Fibroblast of the aortic adventitia (primary cell): ENCODE data around the gene MIEF1. TPM values are rescaled to one million over a fixed set of nuclear protein-coding genes. Genes with fewer than 3 reads are reported as not detected.

Experiments
- DNase-seq: peaks from one replicate; pipeline ENCODE4 v3.0.0-alpha.2; 2010; ENCODE audit warnings: low read depth
- H3K4me3 ChIP-seq: 2 replicates; pipeline ENCODE4 v1.5.1; 2011; ENCODE audit warnings: low read depth, mild to moderate bottlenecking, control low read depth, low read length, moderate library complexity
- total RNA-seq: library from RNA; depleted of rRNA; stranded (reverse); fragments of >200 nt; gene quantifications from 2 replicates; pipeline ENCODE4 v1.2.3, GENCODE V29; 2012; ENCODE audit warnings: low replicate concordance
- TF ChIP-seq, protein P1 (sequence below): IDR thresholded peaks from 2 replicates; pipeline ENCODE4 v1.5.1; 2011; ENCODE audit warnings: mild to moderate bottlenecking, low read length, control low read depth, inconsistent platforms; ENCODE audit not compliant: insufficient read depth

The MIEF1 gene
- total RNA-seq, 1 donor, result 27.7 TPM

DNA sequence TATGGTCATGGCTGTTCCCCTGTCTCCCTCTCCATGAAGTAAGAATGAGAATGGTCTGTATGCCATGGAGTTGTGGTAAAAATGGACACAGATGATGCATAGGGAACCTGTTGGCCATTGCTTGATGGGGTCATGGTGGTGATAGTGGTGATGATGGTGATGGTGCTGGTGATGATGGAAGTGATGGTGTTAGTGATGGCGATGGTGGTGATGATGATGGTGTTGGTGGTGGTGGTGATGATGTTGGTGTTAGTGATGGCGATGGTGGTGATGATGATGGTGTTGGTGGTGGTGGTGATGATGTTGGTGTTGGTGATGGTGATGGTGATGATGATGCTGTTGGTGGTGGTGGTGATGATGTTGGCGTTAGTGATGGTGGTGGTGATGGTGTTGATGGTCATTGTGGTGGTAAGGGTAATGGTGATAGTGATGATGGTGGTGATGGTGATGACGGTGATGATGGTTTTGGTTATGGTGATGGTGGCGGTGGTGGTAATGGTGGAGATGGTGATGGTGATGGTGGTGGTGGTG is 63.4 kb downstream of the MIEF1 start:
- no peak overlapping the region for H3K4me3 ChIP-seq
- DNase-seq, result no peak

GRCh38 chr22:39567135-39567946 is 65.3 kb downstream of the MIEF1 start:
- no peak for DNase-seq
- TF ChIP-seq, protein P1, sequence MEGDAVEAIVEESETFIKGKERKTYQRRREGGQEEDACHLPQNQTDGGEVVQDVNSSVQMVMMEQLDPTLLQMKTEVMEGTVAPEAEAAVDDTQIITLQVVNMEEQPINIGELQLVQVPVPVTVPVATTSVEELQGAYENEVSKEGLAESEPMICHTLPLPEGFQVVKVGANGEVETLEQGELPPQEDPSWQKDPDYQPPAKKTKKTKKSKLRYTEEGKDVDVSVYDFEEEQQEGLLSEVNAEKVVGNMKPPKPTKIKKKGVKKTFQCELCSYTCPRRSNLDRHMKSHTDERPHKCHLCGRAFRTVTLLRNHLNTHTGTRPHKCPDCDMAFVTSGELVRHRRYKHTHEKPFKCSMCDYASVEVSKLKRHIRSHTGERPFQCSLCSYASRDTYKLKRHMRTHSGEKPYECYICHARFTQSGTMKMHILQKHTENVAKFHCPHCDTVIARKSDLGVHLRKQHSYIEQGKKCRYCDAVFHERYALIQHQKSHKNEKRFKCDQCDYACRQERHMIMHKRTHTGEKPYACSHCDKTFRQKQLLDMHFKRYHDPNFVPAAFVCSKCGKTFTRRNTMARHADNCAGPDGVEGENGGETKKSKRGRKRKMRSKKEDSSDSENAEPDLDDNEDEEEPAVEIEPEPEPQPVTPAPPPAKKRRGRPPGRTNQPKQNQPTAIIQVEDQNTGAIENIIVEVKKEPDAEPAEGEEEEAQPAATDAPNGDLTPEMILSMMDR, result no peak
- no peak overlapping the region for H3K4me3 ChIP-seq

More for the DNA sequence above, 63.4 kb downstream of the MIEF1 start:
- TF ChIP-seq, protein P1, result no peak

Other genes starting within 250 kb of the MIEF1 start
- 1,848 and 3,122 TPM in 2 replicates for gene RPL3, start 182.7 kb upstream of the MIEF1 start, total RNA-seq
- gene SYNGR1, start 152.3 kb upstream of the MIEF1 start, total RNA-seq, result 3.9 and 14.2 TPM in 2 replicates
- 11.7 and 21.3 TPM in 2 replicates for gene TAB1, start 102.5 kb upstream of the MIEF1 start, total RNA-seq
- gene MGAT3, start 45.3 kb upstream of the MIEF1 start, total RNA-seq, result 0.27 and 2.0 TPM in 2 replicates
- 259 and 946 TPM in 2 replicates for gene ATF4, start 18.3 kb downstream of the MIEF1 start, total RNA-seq
- gene RPS19BP1, start 30.5 kb downstream of the MIEF1 start, total RNA-seq, result 39.6 and 108 TPM in 2 replicates
- gene CACNA1I, start 68.5 kb downstream of the MIEF1 start, total RNA-seq, result under 0.01 and 0.08 TPM in 2 replicates